Kidney tubule cell (primary cell): ENCODE data around the gene THSD7A.
"Not testable (repeated sequence)": the region's sequence is repeated elsewhere in the genome, so short reads cannot be mapped to it uniquely, and the experiment has no call there.

ENCODE experiments used
- DNase-seq: peaks from one replicate; pipeline ENCODE4 v3.0.0-alpha.2; 2018; ENCODE audit warnings: low spot score

THSD7A gene

GRCh38 chr7:11579141-11579540 is 252.9 kb downstream of the THSD7A start:
- no peak for DNase-seq

- DNase-seq, result no peak
These were observed 255.7 kb downstream of the THSD7A start for GRCh38 chr7:11576310-11576709.

GRCh38 chr7:11573128-11573750 is 258.8 kb downstream of the THSD7A start:
- DNase-seq, result no peak

GRCh38 chr7:11570922-11571550 is 261.0 kb downstream of the THSD7A start:
- no peak for DNase-seq

- DNase-seq, result peak; percentile 41
These were observed 261.8 kb downstream of the THSD7A start for GRCh38 chr7:11570205-11570604.

GRCh38 chr7:11567571-11567970 is 264.4 kb downstream of the THSD7A start:
- DNase-seq, result no peak

GRCh38 chr7:11557627-11558026 is 274.4 kb downstream of the THSD7A start:
- DNase-seq, result peak; percentile 51

GRCh38 chr7:11552676-11553296 is 279.2 kb downstream of the THSD7A start:
- no peak for DNase-seq

- DNase-seq, result no peak
These were observed 280.5 kb downstream of the THSD7A start for GRCh38 chr7:11551470-11551869.

GRCh38 chr7:11548532-11548931 is 283.5 kb downstream of the THSD7A start:
- no peak for DNase-seq

- DNase-seq, result no peak
These were observed 290.7 kb downstream of the THSD7A start for GRCh38 chr7:11541330-11541729.

GRCh38 chr7:11540271-11540761 is 291.7 kb downstream of the THSD7A start:
- DNase-seq, result peak; percentile 65

- no peak for DNase-seq
These were observed 292.1 kb downstream of the THSD7A start for GRCh38 chr7:11539853-11540252.

GRCh38 chr7:11538751-11539299 is 293.2 kb downstream of the THSD7A start:
- DNase-seq, result no peak

- DNase-seq, result peak; percentile 11
These were observed 298.7 kb downstream of the THSD7A start for GRCh38 chr7:11533229-11533820.

- DNase-seq, result no peak
These were observed 302.6 kb downstream of the THSD7A start for GRCh38 chr7:11529382-11529781.

- DNase-seq, result no peak
These were observed 304.3 kb downstream of the THSD7A start for GRCh38 chr7:11527707-11528106.

- peak; percentile 69 for DNase-seq
These were observed 307.3 kb downstream of the THSD7A start for GRCh38 chr7:11524476-11525397.

GRCh38 chr7:11521964-11522499 is 310.0 kb downstream of the THSD7A start:
- not testable (repeated sequence) for DNase-seq

GRCh38 chr7:11517853-11518252 is 314.1 kb downstream of the THSD7A start:
- DNase-seq, result no peak

- DNase-seq, result no peak
These were observed 315.7 kb downstream of the THSD7A start for GRCh38 chr7:11516328-11516727.
